HUES6 (cell line): ENCODE data around the gene POLR3B.
"Not testable (repeated sequence)": the region's sequence is repeated elsewhere in the genome, so short reads cannot be mapped to it uniquely, and the experiment has no call there.

Experiments used
- H3K27ac ChIP-seq: 2 replicates; pipeline ENCODE4 v1.7.0; 2013; ENCODE audit warnings: low read depth, mild to moderate bottlenecking, low read length, inconsistent platforms
- H3K27me3 ChIP-seq: 2 replicates; pipeline ENCODE4 v1.6.1; 2013; ENCODE audit warnings: low read length; ENCODE audit not compliant: control insufficient read depth, insufficient read depth
- H3K36me3 ChIP-seq: 2 replicates; pipeline ENCODE4 v1.6.1; 2013; ENCODE audit warnings: low read length; ENCODE audit not compliant: control insufficient read depth, insufficient read depth
- H3K4me1 ChIP-seq: 2 replicates; pipeline ENCODE4 v1.6.1; 2013; ENCODE audit warnings: low read length; ENCODE audit not compliant: control insufficient read depth, insufficient read depth
- H3K4me3 ChIP-seq: 2 replicates; pipeline ENCODE4 v1.5.1; 2013; ENCODE audit warnings: low read depth, low read length
- H3K9ac ChIP-seq: one replicate; pipeline ENCODE4 v1.6.1; 2013; ENCODE audit warnings: mild to moderate bottlenecking, low read length
- H3K9me3 ChIP-seq: 2 replicates; pipeline ENCODE4 v1.6.1; 2013; ENCODE audit warnings: low read depth, low read length; ENCODE audit not compliant: control insufficient read depth, insufficient read depth

POLR3B gene

GRCh38 chr12:106461730-106462129, 104.2 kb downstream of the POLR3B start:
- no peak overlapping the region for H3K4me3 ChIP-seq
- no peak overlapping the region for H3K9ac ChIP-seq
- H3K4me1 ChIP-seq = no peaks in the 10 kb centered on the region
- H3K36me3 ChIP-seq = peaks cover 24% of the 10 kb centered on the region
- H3K27me3 ChIP-seq = no peaks in the 10 kb centered on the region
- H3K27ac ChIP-seq = no peak overlapping the region
- no peaks in the 10 kb centered on the region for H3K9me3 ChIP-seq

GRCh38 chr12:106465605-106466004, 108.1 kb downstream of the POLR3B start:
- H3K9ac ChIP-seq, H3K4me1 ChIP-seq, H3K27me3 ChIP-seq, H3K9me3 ChIP-seq, H3K36me3 ChIP-seq, H3K27ac ChIP-seq, H3K4me3 ChIP-seq: not testable (repeated sequence)

GRCh38 chr12:106475662-106476061, 118.1 kb downstream of the POLR3B start:
- not testable (repeated sequence) for H3K4me1 ChIP-seq

GRCh38 chr12:106477627-106478026, 120.1 kb downstream of the POLR3B start:
- H3K4me3 ChIP-seq = peak overlapping the region; percentile 57

More at GRCh38 chr12:106475662-106476061, 118.1 kb downstream of the POLR3B start:
- not testable (repeated sequence) for H3K27ac ChIP-seq, H3K4me3 ChIP-seq, H3K27me3 ChIP-seq, H3K9ac ChIP-seq, H3K36me3 ChIP-seq
- peaks cover 17% of the 10 kb centered on the region for H3K9me3 ChIP-seq

GRCh38 chr12:106480251-106480650, 122.7 kb downstream of the POLR3B start:
- Histone ChIP-seq H3K9me3 (peaks cover 7% of the 10 kb centered on the region; the same call in 1 of the 2 replicates), H3K27me3 (no peaks in the 10 kb centered on the region), H3K9ac (no peak overlapping the region), H3K4me3 (no peak overlapping the region), H3K36me3 (no peaks in the 10 kb centered on the region), H3K4me1 (no peaks in the 10 kb centered on the region; the same call in 1 of the 2 replicates), H3K27ac (no peak overlapping the region)

More at GRCh38 chr12:106477627-106478026, 120.1 kb downstream of the POLR3B start:
- H3K36me3 ChIP-seq, H3K27ac ChIP-seq, H3K4me1 ChIP-seq, H3K27me3 ChIP-seq, H3K9me3 ChIP-seq: not testable (repeated sequence)
- peak overlapping the region; percentile 68 for H3K9ac ChIP-seq

- H3K27ac ChIP-seq = no peak overlapping the region
- H3K9me3 ChIP-seq = peaks cover 7% of the 10 kb centered on the region; the same call in 1 of the 2 replicates
- no peak overlapping the region for H3K4me3 ChIP-seq
- no peaks in the 10 kb centered on the region for H3K27me3 ChIP-seq
- H3K36me3 ChIP-seq = no peaks in the 10 kb centered on the region
- H3K4me1 ChIP-seq = no peaks in the 10 kb centered on the region; the same call in 1 of the 2 replicates
- no peak overlapping the region for H3K9ac ChIP-seq
These were observed 123.7 kb downstream of the POLR3B start for GRCh38 chr12:106481246-106481645.

GRCh38 chr12:106487664-106488063, 130.1 kb downstream of the POLR3B start:
- Histone ChIP-seq H3K27ac (no peak overlapping the region), H3K27me3 (no peaks in the 10 kb centered on the region), H3K9ac (no peak overlapping the region), H3K9me3 (no peaks in the 10 kb centered on the region), H3K4me1 (peaks cover 10% of the 10 kb centered on the region), H3K36me3 (no peaks in the 10 kb centered on the region), H3K4me3 (no peak overlapping the region)

GRCh38 chr12:106488884-106489283, 131.3 kb downstream of the POLR3B start:
- Histone ChIP-seq H3K27me3 (no peaks in the 10 kb centered on the region), H3K36me3 (no peaks in the 10 kb centered on the region), H3K9me3 (no peaks in the 10 kb centered on the region), H3K9ac (no peak overlapping the region), H3K4me3 (no peak overlapping the region), H3K27ac (no peak overlapping the region), H3K4me1 (peaks cover 21% of the 10 kb centered on the region)

- no peak overlapping the region for H3K27ac ChIP-seq
- H3K9me3 ChIP-seq = no peaks in the 10 kb centered on the region
- no peak overlapping the region for H3K4me3 ChIP-seq
- H3K9ac ChIP-seq = no peak overlapping the region
- no peaks in the 10 kb centered on the region for H3K27me3 ChIP-seq
- peaks cover 21% of the 10 kb centered on the region for H3K4me1 ChIP-seq
- H3K36me3 ChIP-seq = no peaks in the 10 kb centered on the region
These were observed 132.7 kb downstream of the POLR3B start for GRCh38 chr12:106490264-106490663.

- Histone ChIP-seq H3K27ac (no peak overlapping the region), H3K9ac (no peak overlapping the region), H3K4me1 (peaks cover 21% of the 10 kb centered on the region), H3K4me3 (no peak overlapping the region), H3K36me3 (0 out of 2 replicates have a peak, but pooled peaks cover 3% of the 10 kb centered on the region), H3K27me3 (no peaks in the 10 kb centered on the region), H3K9me3 (no peaks in the 10 kb centered on the region)
These were observed 135.3 kb downstream of the POLR3B start for GRCh38 chr12:106492857-106493256.

GRCh38 chr12:106493531-106493930, 136.0 kb downstream of the POLR3B start:
- 0 out of 2 replicates have a peak, but pooled peaks cover 3% of the 10 kb centered on the region for H3K36me3 ChIP-seq
- H3K27ac ChIP-seq = no peak overlapping the region
- no peaks in the 10 kb centered on the region for H3K27me3 ChIP-seq
- H3K4me1 ChIP-seq = peaks cover 21% of the 10 kb centered on the region
- H3K9ac ChIP-seq = no peak overlapping the region
- no peaks in the 10 kb centered on the region for H3K9me3 ChIP-seq
- no peak overlapping the region for H3K4me3 ChIP-seq
